ENCODE measurements around the gene KPNA5. TPM values are rescaled to one million over a fixed set of nuclear protein-coding genes. Genes with fewer than 3 reads are reported as not detected.

The KPNA5 gene
- total and polyA plus RNA-seq, 2 of the 8 experiments (the other 6 are each of a cell fraction or from before 2014, with no cell fraction given) = 2.0 to 9.7 TPM

GRCh38 chr6:116648156-116648555 is 32.9 kb upstream of the KPNA5 start (continued):
- no peak for TF ChIP-seq CTCF (IDR thresholded peaks at IDR 0.05; ENCODE audit: control extremely low read depth in 1 of 3, insufficient read depth in 1 of 3, low read depth in 1 of 3, low read length in 3 of 3)
- no peak for TF ChIP-seq SP2 (IDR thresholded peaks at IDR 0.05; ENCODE audit: low read length)
- no peak for TF ChIP-seq JUN (IDR thresholded peaks at IDR 0.05; ENCODE audit: low read depth, low read length)
- TF ChIP-seq MAFK (IDR thresholded peaks at IDR 0.05; ENCODE audit: low read depth, low read length) = no peak
- TF ChIP-seq BRCA1 (IDR thresholded peaks at IDR 0.05; ENCODE audit: low read depth, low read length) = no peak
